Measurements from ENCODE around the gene ATAT1. TPM values are rescaled to one million over a fixed set of nuclear protein-coding genes. Genes with fewer than 3 reads are reported as not detected.

ATAT1 gene
- total and polyA plus RNA-seq, 10 of the 15 experiments (the other 5 are each of a cell fraction or from before 2014, with no cell fraction given) = 1.1 to 14.2 (median 6.9) TPM

- TF ChIP-seq EP300 (IDR thresholded peaks at IDR 0.05; ENCODE audit: borderline replicate concordance in 1 of 2, control insufficient read depth in 1 of 2, low read depth in 2 of 2, low read length in 2 of 2) (no peak), MXI1 (IDR thresholded peaks at IDR 0.05; ENCODE audit: low read depth, low read length) (no peak), PAX8 (IDR thresholded peaks at IDR 0.05) (no peak), ESRRA (IDR thresholded peaks at IDR 0.05; ENCODE audit: low read length) (no peak), HDAC6 (IDR thresholded peaks at IDR 0.05; ENCODE audit: unreplicated experiment) (no peak), DPF2 (IDR thresholded peaks at IDR 0.05) (no peak), ATF7 (IDR thresholded peaks at IDR 0.05; ENCODE audit: low read depth) (peak; percentile 50; the same call in 1 of the 2 replicates), ZNF592 (IDR thresholded peaks at IDR 0.05) (no peak), CTCF (IDR thresholded peaks at IDR 0.05 in 2 of 3, conservative IDR thresholded peaks at IDR 0.05 in 1 of 3; ENCODE audit: control insufficient read depth in 2 of 3, extremely low read depth in 1 of 3, insufficient read depth in 1 of 3, low read depth in 3 of 3, low read length in 3 of 3) (peak; percentile 77 to 93 (median 88); a peak in 5 of 6 replicates), MEF2A (IDR thresholded peaks at IDR 0.05; ENCODE audit: insufficient read depth, low read depth, low read length) (0 out of 2 replicates have a peak, but pooled peaks have one; percentile 25), KDM1A (IDR thresholded peaks at IDR 0.05; ENCODE audit: borderline replicate concordance) (no peak), PBX3 (IDR thresholded peaks at IDR 0.05; ENCODE audit: insufficient replicate concordance, low read depth, low read length) (no peak), NRF1 (conservative IDR thresholded peaks at IDR 0.05; ENCODE audit: low read depth, low read length) (no peak), RUNX3 (IDR thresholded peaks at IDR 0.05; ENCODE audit: low read length) (peak; percentile 64), SP1 (IDR thresholded peaks at IDR 0.05; ENCODE audit: low read depth, low read length) (peak; percentile 10), HCFC1 (IDR thresholded peaks at IDR 0.05; ENCODE audit: low read length) (no peak; the same call in 1 of the 2 replicates), YY1 (IDR thresholded peaks at IDR 0.05; ENCODE audit: low read depth, low read length) (peak; percentile 84), POLR2A (IDR thresholded peaks at IDR 0.05; ENCODE audit: low read depth, low read length) (peak; percentile 70), NKRF (conservative IDR thresholded peaks at IDR 0.05) (peak; percentile 96), CHD2 (IDR thresholded peaks at IDR 0.05; ENCODE audit: borderline replicate concordance, low read depth, low read length) (peak; percentile 87)
Measured at GRCh38 chr6:30672445-30673253, 46.0 kb downstream of the ATAT1 start, which contains the start of gene DHX16 (continued).

Data from GM12878 (cell line).